Measurements from ENCODE around the gene DYRK3.

The DYRK3 gene

GRCh38 chr1:206662396-206663092 lies 27.2 kb downstream of the DYRK3 start:
- no peak for DNase-seq

- DNase-seq: no peak
Observed at GRCh38 chr1:206663362-206663761, 28.0 kb downstream of the DYRK3 start.

GRCh38 chr1:206663832-206664652 lies 28.7 kb downstream of the DYRK3 start:
- peak; percentile 76 for DNase-seq

DNA sequence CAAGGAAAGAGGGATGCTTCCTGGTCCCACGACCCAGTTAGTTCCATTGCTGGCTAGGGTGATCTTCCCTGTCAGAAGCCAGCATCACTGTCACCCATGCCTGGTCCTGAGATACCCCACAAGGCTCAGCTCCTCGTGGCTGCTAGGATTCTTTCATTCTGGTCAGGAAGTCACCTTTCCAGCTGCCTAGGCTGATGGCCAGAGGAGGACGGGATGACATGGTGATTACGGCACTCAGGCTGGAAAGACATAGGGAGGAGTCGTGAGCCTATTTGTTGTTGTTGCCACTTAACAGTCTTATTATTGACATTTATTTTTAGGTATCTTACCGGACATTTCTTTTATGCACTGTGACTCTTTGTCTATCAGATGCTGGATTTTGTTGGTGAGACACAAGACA lies 29.4 kb downstream of the DYRK3 start:
- no peak for DNase-seq

DNA sequence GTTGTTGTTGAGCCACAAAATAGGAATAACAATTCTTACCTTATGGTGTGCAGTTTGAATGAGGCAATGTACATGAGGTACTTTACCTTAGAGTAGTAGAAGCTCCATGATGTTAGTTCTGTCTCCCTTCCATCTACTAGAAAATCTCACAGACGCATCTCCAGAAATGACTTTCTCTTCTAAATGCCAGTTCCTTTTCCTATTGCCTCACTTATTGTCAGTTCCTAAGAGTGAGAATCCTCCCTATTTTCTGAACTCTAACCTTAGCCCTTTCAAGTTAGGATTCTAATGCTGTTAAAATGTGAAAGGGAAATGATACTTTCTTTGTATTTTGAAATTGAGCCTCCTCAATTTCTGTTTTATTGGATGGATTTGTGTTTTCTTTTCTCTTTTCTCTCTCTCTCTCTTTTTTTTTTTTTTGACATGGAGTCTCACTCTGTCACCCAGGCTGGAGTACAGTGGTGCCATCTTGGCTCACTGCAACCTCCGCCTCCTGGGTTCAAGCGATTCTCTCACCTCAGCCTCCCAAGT lies 30.8 kb downstream of the DYRK3 start:
- no peak for DNase-seq

DNA sequence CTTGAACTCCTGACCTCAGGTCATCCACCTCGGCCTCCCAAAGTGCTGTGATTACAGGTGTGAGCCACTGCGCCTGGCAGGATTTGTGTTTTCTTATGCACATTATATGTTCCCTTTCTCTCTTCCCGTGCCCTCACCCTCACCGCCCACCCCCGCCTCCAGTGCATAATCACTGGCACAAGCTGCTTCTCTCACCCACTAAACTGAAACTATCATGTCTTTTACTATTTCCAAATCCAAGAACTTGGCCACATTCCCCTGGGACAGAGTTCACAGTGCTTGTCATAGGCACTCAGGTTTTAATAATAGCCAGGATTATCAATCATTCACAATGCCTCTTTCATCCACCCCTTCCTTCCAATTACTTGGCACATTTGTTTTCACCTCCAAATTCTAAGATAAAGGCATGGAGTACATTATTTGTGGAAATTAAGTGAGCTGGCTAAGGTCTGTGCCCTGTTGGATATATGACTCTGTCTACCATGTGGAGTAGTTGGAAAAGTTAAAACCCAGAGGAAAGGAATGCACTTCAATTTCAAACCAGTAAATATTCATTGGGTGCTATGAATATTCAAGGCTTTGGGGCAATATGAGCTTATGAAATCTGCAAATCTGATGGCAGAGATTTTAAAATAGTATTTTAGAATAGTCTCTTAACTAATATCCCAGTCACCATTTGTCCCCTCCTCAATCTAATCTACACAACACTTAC lies 31.8 kb downstream of the DYRK3 start:
- no peak for DNase-seq

GRCh38 chr1:206668351-206668750 lies 33.0 kb downstream of the DYRK3 start:
- no peak for DNase-seq

GRCh38 chr1:206668874-206669410 lies 33.6 kb downstream of the DYRK3 start:
- DNase-seq: no peak

DNA sequence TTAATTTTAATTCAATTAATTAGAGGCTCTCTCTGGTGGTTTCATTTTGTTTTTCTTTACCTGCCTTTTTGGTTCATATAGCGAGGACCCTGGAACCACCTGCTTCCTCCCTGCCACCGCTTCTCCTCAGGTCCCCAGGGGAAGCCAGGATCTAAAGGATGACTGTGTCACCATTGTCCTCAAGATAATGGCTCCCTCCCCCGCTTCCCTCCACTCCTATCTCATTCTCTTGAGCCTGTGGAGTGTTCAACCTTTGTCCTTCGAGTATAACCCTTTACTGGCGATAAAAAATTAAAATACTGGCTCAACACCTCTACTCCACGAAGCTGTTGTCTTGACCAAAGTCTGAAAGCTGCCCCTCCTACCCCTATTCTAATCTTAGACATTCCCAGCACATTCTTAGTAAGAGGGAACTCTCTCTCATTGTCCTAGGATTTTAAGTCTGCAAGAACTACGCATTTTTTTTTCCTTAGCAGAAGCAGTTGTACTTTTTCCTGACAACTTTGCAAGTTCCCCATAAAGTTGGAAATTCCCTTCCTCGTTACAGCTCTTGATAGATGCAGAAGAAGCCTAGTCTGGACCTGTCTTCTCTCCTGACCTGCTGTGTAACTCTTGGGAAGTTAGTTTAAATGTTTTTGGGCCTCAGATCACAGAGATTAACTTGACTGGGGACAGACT lies 36.8 kb downstream of the DYRK3 start:
- DNase-seq: no peak

- DNase-seq: peak; percentile 33
Observed at GRCh38 chr1:206672844-206673758, 37.8 kb downstream of the DYRK3 start.

- no peak for DNase-seq
Observed at GRCh38 chr1:206674236-206674635, 38.9 kb downstream of the DYRK3 start.

DNA sequence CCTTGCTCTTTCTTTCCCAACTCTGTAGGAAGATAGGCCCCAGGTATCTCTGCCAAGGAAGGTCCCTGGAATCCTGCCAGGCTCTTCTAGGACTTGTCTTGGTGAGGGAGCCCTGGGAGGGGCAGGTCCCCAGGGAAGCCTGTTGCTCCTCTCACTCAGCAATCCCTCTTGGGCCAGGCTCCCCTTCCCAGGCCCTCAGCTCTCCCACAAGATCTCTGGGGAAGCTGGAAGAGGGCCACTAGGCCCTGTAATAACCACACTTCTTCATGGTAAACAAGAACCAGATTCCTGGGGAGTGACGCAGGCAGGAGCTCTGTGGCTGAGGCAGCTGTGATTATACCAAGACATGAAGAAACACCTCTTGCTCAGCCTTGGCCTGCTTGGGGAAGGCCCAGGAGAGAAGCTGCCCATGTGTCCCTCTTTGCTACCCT lies 39.4 kb downstream of the DYRK3 start:
- DNase-seq: no peak

- DNase-seq: no peak
Observed at GRCh38 chr1:206676499-206676898, 41.2 kb downstream of the DYRK3 start.

DNA sequence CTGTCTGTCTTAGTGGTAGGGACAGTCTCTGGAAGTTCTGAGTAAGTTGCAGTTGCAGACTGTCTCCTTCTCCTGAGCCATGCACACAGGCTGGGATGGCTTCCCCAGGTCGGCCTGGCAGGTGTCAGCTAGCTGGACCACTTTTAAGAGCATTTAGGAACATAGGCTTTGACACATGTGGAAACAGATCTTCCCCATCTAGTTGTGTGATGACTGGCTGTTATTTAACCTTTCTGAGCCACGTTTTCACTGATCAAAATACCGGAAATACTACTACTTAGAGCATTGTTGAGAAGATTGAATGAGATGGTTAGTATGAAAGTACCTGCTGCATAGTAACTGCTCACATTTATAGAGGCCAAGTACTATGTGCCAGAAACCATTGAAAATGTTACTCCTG lies 43.2 kb downstream of the DYRK3 start:
- no peak for DNase-seq

- DNase-seq: no peak
Observed at GRCh38 chr1:206679738-206680211, 44.4 kb downstream of the DYRK3 start.

DNA sequence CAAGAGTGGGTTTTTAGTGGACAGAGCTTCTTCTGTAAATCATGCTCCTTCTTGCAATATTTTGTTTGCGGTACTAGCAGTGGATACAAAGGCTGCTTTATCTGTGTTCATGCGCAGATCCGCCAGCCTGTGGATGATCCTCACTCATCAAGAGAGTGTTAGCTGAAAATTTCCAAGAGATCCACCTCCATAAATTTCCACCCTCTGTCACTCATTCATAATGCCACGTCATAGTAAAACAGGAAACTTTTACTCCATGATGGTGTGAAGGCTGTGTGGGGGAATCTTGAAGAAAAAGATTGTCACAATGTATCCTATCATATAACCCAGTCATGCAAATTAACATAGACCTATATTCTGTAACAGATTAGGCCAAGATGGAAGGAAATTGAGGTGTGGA lies 44.9 kb downstream of the DYRK3 start:
- DNase-seq: no peak

DNA sequence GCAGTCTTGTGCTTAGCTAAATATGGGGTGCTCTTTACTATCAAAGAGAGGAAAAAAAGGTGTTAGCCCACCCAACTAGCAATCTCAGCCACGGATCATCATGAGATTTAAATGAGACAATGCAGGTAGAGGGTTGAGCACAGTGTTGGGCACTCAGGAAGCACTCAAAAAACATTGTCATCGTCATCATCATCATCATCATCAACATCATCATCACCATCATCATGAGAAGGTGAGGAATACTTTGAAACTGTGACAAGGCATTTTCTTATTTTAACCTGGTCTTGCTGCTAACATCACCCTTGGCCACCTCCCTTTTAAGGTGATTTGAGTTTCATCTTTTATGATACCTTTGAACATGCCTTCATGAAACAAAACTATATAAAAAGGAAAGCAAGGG lies 46.0 kb downstream of the DYRK3 start:
- DNase-seq: no peak

- DNase-seq: no peak
Observed at GRCh38 chr1:206682111-206682510, 46.8 kb downstream of the DYRK3 start.

- DNase-seq: no peak
Observed at GRCh38 chr1:206683313-206683712, 48.0 kb downstream of the DYRK3 start.

GRCh38 chr1:206684003-206684402 lies 48.7 kb downstream of the DYRK3 start:
- no peak for DNase-seq
